Liver (tissue), 9 donors: Measurements from ENCODE around the gene SSPN. TPM values are rescaled to one million over a fixed set of nuclear protein-coding genes. Genes with fewer than 3 reads are reported as not detected.

Source experiments
- DNase-seq: peaks from one replicate; pipeline ENCODE4 v3.0.0-alpha.2; 2017; ENCODE audit warnings: low spot score
- H3K27ac ChIP-seq, 2 donors: one replicate each; pipeline ENCODE4 v1.7.0; 2013; ENCODE audit warnings: inconsistent platforms in 2 of 2, low read length in 2 of 2, control low read depth in 1 of 2, low read depth in 1 of 2, mild to moderate bottlenecking in 1 of 2
- H3K27me3 ChIP-seq, 4 donors: one replicate each; pipeline versions ENCODE4 v1.6.1 to v1.7.0; 2013; ENCODE audit warnings: low read length in 3 of 4, inconsistent platforms in 1 of 4, mild to moderate bottlenecking in 1 of 4, moderate library complexity in 1 of 4; ENCODE audit not compliant: control insufficient read depth in 4 of 4, insufficient read depth in 4 of 4
- H3K36me3 ChIP-seq, 4 donors: one replicate each; pipeline versions ENCODE4 v1.6.1 to v1.7.0; 2013; ENCODE audit warnings: low read length in 3 of 4, mild to moderate bottlenecking in 3 of 4, low read depth in 1 of 4, moderate library complexity in 1 of 4; ENCODE audit not compliant: control insufficient read depth in 4 of 4, insufficient read depth in 3 of 4
- H3K4me1 ChIP-seq, 4 donors: one replicate each; pipeline versions ENCODE4 v1.6.1 to v1.7.0; 2013; ENCODE audit warnings: low read length in 3 of 4, mild to moderate bottlenecking in 3 of 4, moderate library complexity in 1 of 4; ENCODE audit not compliant: control insufficient read depth in 4 of 4, insufficient read depth in 4 of 4
- H3K4me3 ChIP-seq, 3 donors: one replicate each; pipeline versions ENCODE4 v1.6.1 to v1.7.0; 2013; ENCODE audit warnings: low read length in 3 of 3, control low read depth in 1 of 3, low read depth in 1 of 3, mild to moderate bottlenecking in 1 of 3
- H3K9ac ChIP-seq, 2 donors: one replicate each; pipeline ENCODE4 v1.7.0; 2013; ENCODE audit warnings: low read length in 2 of 2, mild to moderate bottlenecking in 2 of 2, moderate library complexity in 2 of 2, control low read depth in 1 of 2, low read depth in 1 of 2
- H3K9me3 ChIP-seq, 4 donors: one replicate each; pipeline versions ENCODE4 v1.6.1 to v1.7.0; 2013; ENCODE audit warnings: low read length in 3 of 4; ENCODE audit not compliant: control insufficient read depth in 4 of 4
- CTCF ChIP-seq: fragments of 150-350 bp; IDR thresholded peaks from 2 replicates; pipeline ENCODE4 v1.5.1; 2017; ENCODE audit warnings: improper control_type of control experiment, low read depth, low read length; ENCODE audit not compliant: missing input control
- EGR1 ChIP-seq, 2 donors: IDR thresholded peaks; 2 replicates each; pipeline ENCODE4 v1.6.1; 2016 to 2018; ENCODE audit warnings: antibody characterized with exemption in 2 of 2, low read depth in 2 of 2
- FOXA1 ChIP-seq: IDR thresholded peaks from 2 replicates; pipeline ENCODE4 v1.6.1; 2016; ENCODE audit warnings: antibody characterized with exemption
- FOXA2 ChIP-seq: IDR thresholded peaks from 2 replicates; pipeline ENCODE4 v1.6.1; 2016; ENCODE audit warnings: antibody characterized with exemption
- GABPA ChIP-seq, 2 donors: IDR thresholded peaks in 1 of 2; conservative IDR thresholded peaks in 1 of 2; 2 replicates each; pipeline ENCODE4 v1.6.1; 2016; ENCODE audit warnings: antibody characterized with exemption in 2 of 2, mild to moderate bottlenecking in 1 of 2, moderate library complexity in 1 of 2
- HNF4A ChIP-seq, 2 donors: conservative IDR thresholded peaks; 2 replicates each; pipeline ENCODE4 v1.6.1; 2016; ENCODE audit warnings: antibody characterized with exemption in 2 of 2, mild to moderate bottlenecking in 2 of 2
- HNF4G ChIP-seq: IDR thresholded peaks from 2 replicates; pipeline ENCODE4 v1.6.1; 2016; ENCODE audit warnings: antibody characterized with exemption
- JUND ChIP-seq, 2 donors: IDR thresholded peaks; 2 replicates each; pipeline ENCODE4 v1.6.1; 2016; ENCODE audit warnings: antibody characterized with exemption in 2 of 2
- MAX ChIP-seq: IDR thresholded peaks from 2 replicates; pipeline ENCODE4 v1.6.1; 2016; ENCODE audit warnings: antibody characterized with exemption
- NR2F2 ChIP-seq: IDR thresholded peaks from 2 replicates; pipeline ENCODE4 v1.6.1; 2016; ENCODE audit warnings: antibody characterized with exemption
- RAD21 ChIP-seq, 2 donors: IDR thresholded peaks; 2 replicates each; pipeline ENCODE4 v1.6.1; 2016; ENCODE audit warnings: antibody characterized with exemption in 2 of 2, mild to moderate bottlenecking in 2 of 2
- RXRA ChIP-seq, 2 donors: IDR thresholded peaks; 2 replicates each; pipeline ENCODE4 v1.6.1; 2017 to 2018; ENCODE audit warnings: antibody characterized with exemption in 2 of 2, mild to moderate bottlenecking in 1 of 2
- TAF1 ChIP-seq: conservative IDR thresholded peaks from 2 replicates; pipeline ENCODE4 v1.6.1; 2016; ENCODE audit warnings: antibody characterized with exemption, mild to moderate bottlenecking
- ZBTB33 ChIP-seq: IDR thresholded peaks from 2 replicates; pipeline ENCODE4 v1.6.1; 2016; ENCODE audit warnings: antibody characterized with exemption
- WGBS: extraction: QIAGEN DNeasy Blood & Tissue Kit; methylation state at CpG from one replicate; pipeline ENCODE4 v1.1.7; 2013; 5-methylcytosine and 5-hydroxymethylcytosine counted together
- polyA plus RNA-seq, 2 donors: library from polyadenylated mRNA; stranded (reverse) in 1 of 2; unstranded in 1 of 2; fragments of 200-250 nt in 1 of 2; fragments of >200 nt in 1 of 2; fragmentation: Nextera tagmentation in 1 of 2; extraction: Ambion mirVana in 1 of 2; gene quantifications; one replicate each; pipeline versions ENCODE4 v1.2.1 to v1.2.3, GENCODE V29; 2013 to 2015
- total RNA-seq, 2 donors: library from RNA; depleted of rRNA; stranded (reverse); fragments of >200 nt; gene quantifications; one replicate each; pipeline ENCODE4 v1.2.3, GENCODE V29; 2014
- TF ChIP-seq, protein P1 (sequence below): IDR thresholded peaks from 2 replicates; pipeline ENCODE4 v1.6.1; 2016; ENCODE audit warnings: antibody characterized with exemption
- TF ChIP-seq, protein P2 (sequence below): IDR thresholded peaks from 2 replicates; pipeline ENCODE4 v1.6.1; 2016; ENCODE audit warnings: antibody characterized with exemption, mild to moderate bottlenecking
- donor health status: healthy.
- donor health status: healthy.
- donor health status: healthy.
- donor health status: healthy.
- donor health status: healthy.

The SSPN gene
- total and polyA plus RNA-seq, 4 donors = 0.33 to 0.67 (median 0.46) TPM

GRCh38 chr12:26164118-26164517 is 31.3 kb upstream of the SSPN start:
- no peak overlapping the region for H3K27ac ChIP-seq
- 80% methylated on average over 3 of the region's 3 CpGs for WGBS
- H3K27me3 ChIP-seq = peaks cover 0 to 5% (median 3%) of the 10 kb centered on the region in 4 donors
- TF ChIP-seq CTCF = no peak
- no peak for TF ChIP-seq HNF4A (conservative IDR thresholded peaks at IDR 0.05)
- no peak for TF ChIP-seq GABPA (IDR thresholded peaks at IDR 0.05 in 1 of 2, conservative IDR thresholded peaks at IDR 0.05 in 1 of 2)
- no peak for TF ChIP-seq EGR1 (IDR thresholded peaks at IDR 0.05; ENCODE audit: low read depth in 2 of 2)
- no peaks in the 10 kb centered on the region for H3K4me1 ChIP-seq
- H3K36me3 ChIP-seq = no peaks in the 10 kb centered on the region
- H3K4me3 ChIP-seq = no peak overlapping the region
- no peak overlapping the region for H3K9ac ChIP-seq
- no peaks in the 10 kb centered on the region for H3K9me3 ChIP-seq
- no peak for DNase-seq

GRCh38 chr12:26172013-26172412 is 23.4 kb upstream of the SSPN start:
- no peak overlapping the region for H3K9ac ChIP-seq
- no peak overlapping the region for H3K4me3 ChIP-seq
- H3K27me3 ChIP-seq = peaks cover 0 to 4% (median 0%) of the 10 kb centered on the region in 4 donors
- WGBS = 91% methylated on average over 4 of the region's 4 CpGs
- no peaks in the 10 kb centered on the region for H3K9me3 ChIP-seq
- no peak overlapping the region for H3K27ac ChIP-seq
- TF ChIP-seq ZBTB33 (no peak), NR2F2 (no peak), HNF4G (no peak), TAF1 (no peak), FOXA2 (no peak), GABPA (IDR thresholded peaks at IDR 0.05 in 1 of 2, conservative IDR thresholded peaks at IDR 0.05 in 1 of 2) (no peak), FOXA1 (no peak), JUND (IDR thresholded peaks at IDR 0.05) (no peak), CTCF (no peak), RAD21 (IDR thresholded peaks at IDR 0.05) (no peak), RXRA (IDR thresholded peaks at IDR 0.05) (no peak), MAX (no peak)
- TF ChIP-seq, protein P1, sequence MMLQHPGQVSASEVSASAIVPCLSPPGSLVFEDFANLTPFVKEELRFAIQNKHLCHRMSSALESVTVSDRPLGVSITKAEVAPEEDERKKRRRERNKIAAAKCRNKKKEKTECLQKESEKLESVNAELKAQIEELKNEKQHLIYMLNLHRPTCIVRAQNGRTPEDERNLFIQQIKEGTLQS = no peak
- TF ChIP-seq, protein P2, sequence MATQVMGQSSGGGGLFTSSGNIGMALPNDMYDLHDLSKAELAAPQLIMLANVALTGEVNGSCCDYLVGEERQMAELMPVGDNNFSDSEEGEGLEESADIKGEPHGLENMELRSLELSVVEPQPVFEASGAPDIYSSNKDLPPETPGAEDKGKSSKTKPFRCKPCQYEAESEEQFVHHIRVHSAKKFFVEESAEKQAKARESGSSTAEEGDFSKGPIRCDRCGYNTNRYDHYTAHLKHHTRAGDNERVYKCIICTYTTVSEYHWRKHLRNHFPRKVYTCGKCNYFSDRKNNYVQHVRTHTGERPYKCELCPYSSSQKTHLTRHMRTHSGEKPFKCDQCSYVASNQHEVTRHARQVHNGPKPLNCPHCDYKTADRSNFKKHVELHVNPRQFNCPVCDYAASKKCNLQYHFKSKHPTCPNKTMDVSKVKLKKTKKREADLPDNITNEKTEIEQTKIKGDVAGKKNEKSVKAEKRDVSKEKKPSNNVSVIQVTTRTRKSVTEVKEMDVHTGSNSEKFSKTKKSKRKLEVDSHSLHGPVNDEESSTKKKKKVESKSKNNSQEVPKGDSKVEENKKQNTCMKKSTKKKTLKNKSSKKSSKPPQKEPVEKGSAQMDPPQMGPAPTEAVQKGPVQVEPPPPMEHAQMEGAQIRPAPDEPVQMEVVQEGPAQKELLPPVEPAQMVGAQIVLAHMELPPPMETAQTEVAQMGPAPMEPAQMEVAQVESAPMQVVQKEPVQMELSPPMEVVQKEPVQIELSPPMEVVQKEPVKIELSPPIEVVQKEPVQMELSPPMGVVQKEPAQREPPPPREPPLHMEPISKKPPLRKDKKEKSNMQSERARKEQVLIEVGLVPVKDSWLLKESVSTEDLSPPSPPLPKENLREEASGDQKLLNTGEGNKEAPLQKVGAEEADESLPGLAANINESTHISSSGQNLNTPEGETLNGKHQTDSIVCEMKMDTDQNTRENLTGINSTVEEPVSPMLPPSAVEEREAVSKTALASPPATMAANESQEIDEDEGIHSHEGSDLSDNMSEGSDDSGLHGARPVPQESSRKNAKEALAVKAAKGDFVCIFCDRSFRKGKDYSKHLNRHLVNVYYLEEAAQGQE = no peak
- no peaks in the 10 kb centered on the region for H3K36me3 ChIP-seq
- no peak for DNase-seq
- no peaks in the 10 kb centered on the region for H3K4me1 ChIP-seq
